ENCODE data around the gene GFER.
A peak's percentile ranks its signal among the peaks of the same experiment; 100 is the strongest.

The GFER gene

DNA sequence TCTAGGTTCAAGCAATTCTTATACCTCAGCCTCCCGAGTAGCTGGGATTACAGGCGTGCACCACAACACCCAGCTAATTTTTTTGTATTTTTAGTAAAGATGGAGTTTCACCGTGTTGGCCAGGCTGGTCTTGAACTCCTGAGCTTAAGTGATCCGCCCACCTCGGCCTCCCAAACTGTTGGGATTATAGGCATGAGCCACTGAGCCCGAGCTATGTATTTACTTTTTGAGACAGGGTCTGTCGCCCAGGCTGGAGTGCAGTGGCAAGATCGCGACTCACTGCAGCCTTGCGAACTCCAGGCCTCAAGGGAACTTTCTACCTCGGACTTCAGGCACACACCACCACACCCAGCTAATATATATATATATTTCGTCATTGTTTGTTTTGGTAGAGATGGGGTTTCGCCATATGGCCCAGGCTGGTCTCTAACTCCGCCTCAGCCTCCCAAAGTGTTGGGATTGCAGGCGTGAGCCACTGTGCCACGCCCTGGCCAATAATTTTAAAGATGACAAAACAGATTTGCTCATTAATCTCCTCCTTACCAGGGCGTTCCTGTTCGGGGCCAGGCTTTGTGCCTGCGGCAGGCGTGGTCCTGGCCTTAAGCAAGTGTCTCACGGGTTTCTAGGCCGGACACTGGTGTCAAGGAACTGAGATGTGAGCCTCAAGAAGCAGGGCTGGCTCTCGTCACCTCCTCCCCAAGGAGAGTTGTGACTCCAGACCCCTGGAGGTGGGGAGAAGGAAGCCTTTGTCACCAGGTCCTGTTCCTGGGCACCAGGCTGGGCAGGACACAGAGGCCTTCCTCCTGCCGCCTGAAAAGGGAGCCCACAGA, 31.3 kb downstream of the GFER start:
- TF ChIP-seq ZBTB7A (IDR thresholded peaks at IDR 0.05; ENCODE audit: low read depth) (no peak), CEBPB (IDR thresholded peaks at IDR 0.05) (peak; percentile 52)

DNA sequence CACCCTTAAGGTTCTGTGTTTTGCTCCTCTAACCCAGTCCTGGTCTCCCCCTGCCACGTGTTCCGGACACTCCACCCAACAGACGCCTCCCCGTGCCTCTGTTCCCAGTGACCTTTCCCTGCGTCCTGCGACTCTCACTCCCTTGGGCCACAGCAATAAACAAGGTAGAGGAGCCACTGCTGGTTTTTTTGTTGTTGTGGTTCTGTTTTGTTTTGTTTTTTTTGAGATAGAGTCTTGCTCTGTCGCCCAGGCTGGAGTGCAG, 31.9 kb downstream of the GFER start:
- TF ChIP-seq FOXM1 (IDR thresholded peaks at IDR 0.05; ENCODE audit: borderline replicate concordance, low read depth) (no peak), CEBPB (IDR thresholded peaks at IDR 0.05) (no peak), YY1 (IDR thresholded peaks at IDR 0.05; ENCODE audit: low read depth) (no peak), TEAD4 (IDR thresholded peaks at IDR 0.05) (no peak), TAF1 (IDR thresholded peaks at IDR 0.05; ENCODE audit: low read depth) (no peak), TCF12 (IDR thresholded peaks at IDR 0.05; ENCODE audit: low read depth) (no peak), CREB1 (IDR thresholded peaks at IDR 0.05; ENCODE audit: low read depth) (no peak), RAD21 (IDR thresholded peaks at IDR 0.05; ENCODE audit: low read depth) (no peak)
- TF ChIP-seq, protein P1, sequence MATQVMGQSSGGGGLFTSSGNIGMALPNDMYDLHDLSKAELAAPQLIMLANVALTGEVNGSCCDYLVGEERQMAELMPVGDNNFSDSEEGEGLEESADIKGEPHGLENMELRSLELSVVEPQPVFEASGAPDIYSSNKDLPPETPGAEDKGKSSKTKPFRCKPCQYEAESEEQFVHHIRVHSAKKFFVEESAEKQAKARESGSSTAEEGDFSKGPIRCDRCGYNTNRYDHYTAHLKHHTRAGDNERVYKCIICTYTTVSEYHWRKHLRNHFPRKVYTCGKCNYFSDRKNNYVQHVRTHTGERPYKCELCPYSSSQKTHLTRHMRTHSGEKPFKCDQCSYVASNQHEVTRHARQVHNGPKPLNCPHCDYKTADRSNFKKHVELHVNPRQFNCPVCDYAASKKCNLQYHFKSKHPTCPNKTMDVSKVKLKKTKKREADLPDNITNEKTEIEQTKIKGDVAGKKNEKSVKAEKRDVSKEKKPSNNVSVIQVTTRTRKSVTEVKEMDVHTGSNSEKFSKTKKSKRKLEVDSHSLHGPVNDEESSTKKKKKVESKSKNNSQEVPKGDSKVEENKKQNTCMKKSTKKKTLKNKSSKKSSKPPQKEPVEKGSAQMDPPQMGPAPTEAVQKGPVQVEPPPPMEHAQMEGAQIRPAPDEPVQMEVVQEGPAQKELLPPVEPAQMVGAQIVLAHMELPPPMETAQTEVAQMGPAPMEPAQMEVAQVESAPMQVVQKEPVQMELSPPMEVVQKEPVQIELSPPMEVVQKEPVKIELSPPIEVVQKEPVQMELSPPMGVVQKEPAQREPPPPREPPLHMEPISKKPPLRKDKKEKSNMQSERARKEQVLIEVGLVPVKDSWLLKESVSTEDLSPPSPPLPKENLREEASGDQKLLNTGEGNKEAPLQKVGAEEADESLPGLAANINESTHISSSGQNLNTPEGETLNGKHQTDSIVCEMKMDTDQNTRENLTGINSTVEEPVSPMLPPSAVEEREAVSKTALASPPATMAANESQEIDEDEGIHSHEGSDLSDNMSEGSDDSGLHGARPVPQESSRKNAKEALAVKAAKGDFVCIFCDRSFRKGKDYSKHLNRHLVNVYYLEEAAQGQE (IDR thresholded peaks at IDR 0.05; ENCODE audit: low read depth), result no peak

DNA sequence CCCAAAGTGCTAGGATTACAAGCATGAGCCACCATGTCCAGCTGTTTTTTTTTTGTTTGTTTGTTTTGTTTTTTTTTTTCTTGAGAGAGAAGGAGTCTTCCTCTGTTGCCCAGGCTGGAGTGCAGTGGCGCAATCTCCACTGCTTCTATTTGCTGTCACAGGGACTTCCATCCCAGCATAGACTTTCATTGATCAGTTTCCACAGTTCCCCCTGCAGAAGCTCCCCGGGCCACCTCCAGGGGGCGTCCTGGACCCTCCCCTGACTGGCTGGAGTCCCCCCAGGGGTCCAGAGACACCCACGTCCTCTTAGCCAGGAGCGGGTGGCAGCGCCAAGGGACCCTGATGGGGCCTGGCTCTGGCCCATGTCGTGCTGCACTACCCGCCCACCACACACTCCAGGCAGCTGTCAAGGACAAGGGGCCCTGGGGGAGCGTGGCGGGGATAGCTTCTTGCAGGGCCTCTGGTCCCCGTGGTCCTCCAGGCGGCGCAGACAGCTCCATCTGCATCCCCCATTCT, 32.5 kb downstream of the GFER start:
- TF ChIP-seq NFIC (IDR thresholded peaks at IDR 0.05), result no peak
- no peak for TF ChIP-seq TAF1 (IDR thresholded peaks at IDR 0.05; ENCODE audit: low read depth)
- TF ChIP-seq RAD21 (IDR thresholded peaks at IDR 0.05; ENCODE audit: low read depth), result peak; percentile 31; the same call in 1 of the 2 replicates

DNA sequence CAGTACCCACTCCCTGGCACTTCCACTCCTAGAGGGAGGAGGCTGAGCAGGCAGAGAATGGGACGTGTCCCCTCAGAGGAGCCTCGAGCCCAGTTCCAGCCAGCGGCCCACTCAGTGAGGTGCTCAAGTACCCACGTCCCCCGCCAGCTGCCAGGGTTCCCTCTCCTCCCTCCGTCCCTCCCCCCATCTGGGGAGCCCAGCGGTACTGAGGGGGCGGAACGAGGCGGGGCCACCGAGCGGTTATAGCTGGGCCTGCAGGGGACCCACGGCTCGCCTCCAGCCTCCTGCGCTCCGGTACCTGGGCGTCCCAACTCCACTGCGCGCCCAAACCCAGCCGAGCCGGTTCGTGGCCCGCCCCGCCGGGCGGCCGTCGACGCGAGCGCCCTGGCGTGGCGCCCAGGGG, 35.5 kb downstream of the GFER start, which contains the start of gene NPW:
Gene NPW (plus strand): TSS at position 268 of the 403 bp plus-strand sequence.
- TF ChIP-seq CREB1 (IDR thresholded peaks at IDR 0.05; ENCODE audit: low read depth), result no peak
- peak; percentile 59 for TF ChIP-seq EGR1 (IDR thresholded peaks at IDR 0.05)
- TF ChIP-seq ZBTB7A (IDR thresholded peaks at IDR 0.05; ENCODE audit: low read depth), result 0 out of 2 replicates have a peak, but pooled peaks have one; percentile 20

DNA sequence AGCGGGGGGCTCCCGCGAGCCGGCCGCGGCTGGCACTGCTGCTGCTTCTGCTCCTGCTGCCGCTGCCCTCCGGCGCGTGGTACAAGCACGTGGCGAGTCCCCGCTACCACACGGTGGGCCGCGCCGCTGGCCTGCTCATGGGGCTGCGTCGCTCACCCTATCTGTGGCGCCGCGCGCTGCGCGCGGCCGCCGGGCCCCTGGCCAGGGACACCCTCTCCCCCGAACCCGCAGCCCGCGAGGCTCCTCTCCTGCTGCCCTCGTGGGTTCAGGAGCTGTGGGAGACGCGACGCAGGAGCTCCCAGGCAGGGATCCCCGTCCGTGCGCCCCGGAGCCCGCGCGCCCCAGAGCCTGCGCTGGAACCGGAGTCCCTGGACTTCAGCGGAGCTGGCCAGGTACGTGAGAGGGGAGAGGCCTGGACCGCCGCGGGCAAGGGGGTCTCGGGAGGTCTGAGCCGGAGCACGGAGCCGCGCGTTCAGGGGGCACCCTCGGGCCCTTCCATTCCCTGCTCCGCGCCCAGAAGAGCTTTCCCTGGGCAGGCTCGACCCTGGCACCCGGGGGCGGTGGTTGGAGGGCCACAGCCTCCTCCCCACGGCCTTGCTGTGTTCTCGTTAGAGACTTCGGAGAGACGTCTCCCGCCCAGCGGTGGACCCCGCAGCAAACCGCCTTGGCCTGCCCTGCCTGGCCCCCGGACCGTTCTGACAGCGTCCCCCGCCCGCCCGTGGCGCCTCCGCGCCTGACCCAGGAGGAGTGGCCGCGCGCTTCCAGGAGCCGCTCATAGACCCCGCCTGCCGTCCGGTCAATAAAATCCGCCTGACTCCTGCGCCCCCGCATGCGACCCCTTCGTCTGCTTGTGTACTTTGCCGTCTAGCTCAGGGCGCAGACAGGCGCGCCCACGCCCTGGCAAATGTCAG, 36.2 kb downstream of the GFER start:
- TF ChIP-seq, protein P2, sequence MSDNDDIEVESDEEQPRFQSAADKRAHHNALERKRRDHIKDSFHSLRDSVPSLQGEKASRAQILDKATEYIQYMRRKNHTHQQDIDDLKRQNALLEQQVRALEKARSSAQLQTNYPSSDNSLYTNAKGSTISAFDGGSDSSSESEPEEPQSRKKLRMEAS (IDR thresholded peaks at IDR 0.05), result peak; percentile 72
- TF ChIP-seq EGR1 (IDR thresholded peaks at IDR 0.05), result no peak
- no peak for TF ChIP-seq CREB1 (IDR thresholded peaks at IDR 0.05; ENCODE audit: low read depth)
- TF ChIP-seq TEAD4 (IDR thresholded peaks at IDR 0.05), result no peak
- TF ChIP-seq ZBTB7A (IDR thresholded peaks at IDR 0.05; ENCODE audit: low read depth), result peak; percentile 55
- TF ChIP-seq FOXM1 (IDR thresholded peaks at IDR 0.05; ENCODE audit: borderline replicate concordance, low read depth), result no peak

DNA sequence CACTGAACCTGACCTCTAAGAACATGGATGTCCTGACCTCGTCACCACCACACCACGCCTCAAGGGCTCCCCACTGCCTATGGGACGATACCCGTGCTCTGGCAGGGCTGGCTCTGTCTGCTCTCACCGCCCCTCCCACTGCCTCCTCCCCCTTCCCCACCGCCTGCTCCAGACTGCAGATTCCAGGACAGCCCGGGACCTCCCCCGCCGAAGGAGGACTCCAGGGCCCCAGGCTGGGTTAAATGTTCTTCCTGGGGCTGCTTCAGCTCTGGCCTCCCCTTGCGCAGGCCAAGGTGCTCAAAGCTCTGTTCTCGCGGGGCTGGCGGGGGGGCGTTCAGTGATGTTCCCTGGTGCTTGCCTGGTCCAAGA, 38.7 kb downstream of the GFER start:
- TF ChIP-seq, protein P2 (IDR thresholded peaks at IDR 0.05), result no peak
- TF ChIP-seq CREB1 (IDR thresholded peaks at IDR 0.05; ENCODE audit: low read depth) (no peak), RAD21 (IDR thresholded peaks at IDR 0.05; ENCODE audit: low read depth) (no peak), YY1 (IDR thresholded peaks at IDR 0.05; ENCODE audit: low read depth) (no peak), FOXM1 (IDR thresholded peaks at IDR 0.05; ENCODE audit: borderline replicate concordance, low read depth) (no peak), NFIC (IDR thresholded peaks at IDR 0.05) (no peak), TEAD4 (IDR thresholded peaks at IDR 0.05) (no peak)
- TF ChIP-seq, protein P1 (IDR thresholded peaks at IDR 0.05; ENCODE audit: low read depth), result no peak
- TF ChIP-seq, protein P3, sequence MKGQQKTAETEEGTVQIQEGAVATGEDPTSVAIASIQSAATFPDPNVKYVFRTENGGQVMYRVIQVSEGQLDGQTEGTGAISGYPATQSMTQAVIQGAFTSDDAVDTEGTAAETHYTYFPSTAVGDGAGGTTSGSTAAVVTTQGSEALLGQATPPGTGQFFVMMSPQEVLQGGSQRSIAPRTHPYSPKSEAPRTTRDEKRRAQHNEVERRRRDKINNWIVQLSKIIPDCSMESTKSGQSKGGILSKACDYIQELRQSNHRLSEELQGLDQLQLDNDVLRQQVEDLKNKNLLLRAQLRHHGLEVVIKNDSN (IDR thresholded peaks at IDR 0.05), result no peak

Measured in Ishikawa (cell line).